Measurements from ENCODE around the gene FZD7.
A peak's percentile ranks its signal among the peaks of the same experiment; 100 is the strongest.

The FZD7 gene

DNA sequence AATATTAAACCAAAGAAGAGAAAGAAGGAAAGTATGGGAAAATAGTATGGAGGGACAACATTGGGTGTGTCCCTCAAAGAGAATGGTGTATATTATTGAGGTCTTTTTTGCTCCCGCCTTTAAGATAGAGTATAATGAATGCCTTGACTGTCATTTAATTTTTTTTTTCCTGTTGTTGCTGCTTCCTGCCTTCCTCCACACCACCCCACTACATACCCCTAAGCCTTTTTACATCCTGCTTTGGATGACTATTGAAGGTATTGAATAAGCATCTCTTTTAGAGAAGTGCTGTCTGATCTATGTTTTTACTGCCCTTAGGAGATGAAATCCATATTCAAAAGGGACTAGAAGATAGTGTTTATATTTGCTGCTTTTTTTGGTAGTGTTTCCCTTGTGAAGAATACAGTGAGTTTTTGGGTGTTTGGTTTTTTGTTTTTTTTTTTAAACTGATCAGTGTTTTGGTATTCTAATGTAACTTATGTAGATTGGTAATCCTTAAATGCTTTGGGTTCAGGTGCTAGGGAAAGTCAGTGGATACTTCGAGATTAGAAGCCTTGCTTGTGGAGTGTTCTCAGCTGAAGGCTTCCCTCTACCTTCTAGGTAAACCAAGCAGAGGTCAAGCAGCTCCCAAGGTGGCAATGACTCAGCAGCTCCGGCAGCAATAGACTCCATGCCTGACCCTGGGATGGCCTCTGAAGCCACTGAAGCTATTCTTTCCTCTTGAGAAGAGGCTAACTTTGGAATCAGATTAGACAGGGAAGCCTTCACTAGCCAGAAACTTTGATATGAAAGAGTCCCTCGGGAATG lies 5.0 kb downstream of the FZD7 start:
- no peak for DNase-seq

DNA sequence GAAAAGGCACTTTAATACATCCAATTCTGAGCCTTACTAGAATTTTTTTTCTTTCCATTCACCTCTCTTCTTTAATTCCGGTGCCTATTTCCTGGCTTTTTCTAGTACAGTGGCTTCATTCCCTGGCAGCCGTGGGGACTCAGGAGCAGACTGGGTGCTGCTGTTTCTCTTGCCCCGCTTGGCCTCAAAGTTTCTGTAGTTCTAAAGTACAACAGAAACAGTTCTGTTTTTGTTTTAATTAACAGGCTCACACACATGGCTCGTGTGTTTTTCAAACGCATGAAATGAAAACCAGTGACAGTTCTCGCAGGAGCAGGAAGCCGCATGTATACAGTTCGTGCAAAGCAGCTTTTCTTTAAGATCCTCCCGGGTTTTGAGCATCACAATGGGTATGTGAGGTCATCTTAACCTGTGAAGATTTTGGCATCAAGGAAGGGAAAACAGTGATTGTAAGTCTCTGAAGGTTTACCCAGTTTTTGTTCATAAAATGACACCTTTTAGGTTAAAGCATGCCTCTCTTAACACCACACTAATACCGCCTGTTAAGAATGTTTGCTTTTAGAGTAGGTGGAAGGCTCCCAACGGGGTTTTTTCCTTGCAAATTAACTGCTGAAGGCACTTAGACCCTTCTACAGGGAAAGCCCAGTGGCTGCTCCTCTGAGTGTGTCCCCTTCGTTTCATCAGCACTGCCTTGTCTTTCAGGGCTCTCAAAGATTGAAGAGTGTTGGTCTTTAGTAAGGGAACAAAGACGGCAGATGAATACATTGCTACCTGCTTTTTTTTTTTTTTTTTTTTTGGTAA lies 5.8 kb downstream of the FZD7 start:
- DNase-seq = no peak

DNA sequence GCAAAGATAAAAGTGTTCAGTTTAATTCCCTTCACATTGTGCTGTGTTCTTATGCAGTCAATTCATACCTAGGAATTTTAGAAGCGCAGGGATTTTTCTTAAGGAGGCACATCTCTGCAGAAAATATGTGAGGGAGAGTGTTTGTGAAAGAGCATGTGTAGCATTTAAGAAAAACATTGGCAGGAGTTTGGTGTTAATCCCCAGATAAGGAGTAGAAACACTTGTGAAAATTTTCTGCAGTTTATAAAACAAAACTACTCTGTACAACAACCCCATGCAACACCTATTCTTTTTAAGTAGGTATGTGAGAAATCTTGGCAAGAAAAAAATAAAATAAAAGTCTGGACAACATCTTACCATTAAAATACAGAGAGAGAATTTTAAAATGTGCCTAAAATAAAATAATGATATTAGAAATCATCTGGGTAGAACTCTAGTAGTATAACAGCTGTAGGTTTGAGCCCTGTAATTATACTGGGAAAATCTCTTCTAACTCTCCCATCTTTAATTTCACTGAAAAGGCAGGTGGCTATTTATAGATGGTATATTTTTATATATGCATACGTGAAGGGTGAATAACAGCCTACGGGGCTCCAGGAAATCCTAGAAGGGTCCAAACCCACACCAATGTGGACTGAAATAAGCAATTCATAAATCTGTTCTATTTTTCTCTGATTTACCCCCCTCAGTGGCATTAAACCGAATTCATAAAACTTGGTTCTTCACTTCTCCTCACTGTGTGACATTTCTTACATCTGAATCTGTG lies 6.6 kb downstream of the FZD7 start:
- no peak for DNase-seq

DNA sequence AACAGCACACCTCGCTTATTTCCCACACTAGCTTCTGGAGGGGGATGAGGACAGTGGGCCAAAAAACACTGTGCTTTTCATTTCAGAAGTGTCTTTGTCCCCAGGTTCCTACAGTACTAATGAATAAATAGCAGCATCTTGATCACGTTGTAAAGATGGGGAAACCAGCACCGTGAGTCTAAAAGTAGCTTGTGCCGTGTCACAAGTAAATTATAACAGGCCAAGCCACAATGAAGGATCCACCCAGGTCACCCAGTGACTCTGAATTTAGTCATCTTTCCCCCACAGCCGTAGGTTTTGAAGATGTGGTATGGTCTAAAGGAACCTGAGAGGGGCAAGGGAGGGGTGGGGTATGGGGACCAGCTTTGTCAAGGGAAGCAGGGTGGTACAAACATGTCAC lies 8.8 kb downstream of the FZD7 start:
- no peak for DNase-seq

DNA sequence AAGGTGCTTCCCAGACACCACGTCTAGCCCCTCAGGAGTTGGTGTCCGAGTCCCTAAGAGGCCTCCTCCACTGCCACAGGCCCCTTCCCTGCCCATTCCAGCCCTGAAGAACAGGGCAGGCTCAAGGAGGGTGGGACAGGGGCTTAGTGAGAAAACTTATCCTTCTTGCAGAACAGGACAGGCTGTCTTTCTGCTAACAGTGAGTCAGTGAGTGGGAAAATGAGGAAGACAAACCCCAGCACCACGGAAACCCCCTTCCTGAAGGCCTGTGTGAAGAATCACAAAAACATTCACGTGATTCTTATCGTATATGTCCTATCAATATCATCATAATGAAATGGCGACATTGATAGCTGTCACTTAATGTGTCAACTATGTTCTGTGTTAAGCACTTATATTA lies 9.8 kb downstream of the FZD7 start:
- DNase-seq = no peak

DNA sequence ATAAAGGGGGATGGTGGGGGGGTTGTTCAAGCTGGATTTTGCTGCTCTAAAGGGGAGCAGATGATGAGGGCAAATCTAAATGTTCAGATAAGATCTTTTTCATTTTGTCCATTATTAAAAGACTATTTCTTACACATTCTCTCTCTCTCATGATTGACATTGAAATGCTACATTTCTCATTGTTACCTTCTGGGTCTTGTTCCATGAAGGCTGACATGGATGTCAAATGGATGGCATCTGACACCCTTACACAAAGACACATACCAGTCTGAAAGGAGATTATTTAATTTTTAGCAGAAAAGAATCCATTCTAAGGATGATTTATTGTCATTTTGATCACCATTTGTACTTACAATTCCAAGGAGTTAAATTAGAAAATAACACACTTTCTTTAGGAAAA lies 11.1 kb downstream of the FZD7 start:
- no peak for DNase-seq

DNA sequence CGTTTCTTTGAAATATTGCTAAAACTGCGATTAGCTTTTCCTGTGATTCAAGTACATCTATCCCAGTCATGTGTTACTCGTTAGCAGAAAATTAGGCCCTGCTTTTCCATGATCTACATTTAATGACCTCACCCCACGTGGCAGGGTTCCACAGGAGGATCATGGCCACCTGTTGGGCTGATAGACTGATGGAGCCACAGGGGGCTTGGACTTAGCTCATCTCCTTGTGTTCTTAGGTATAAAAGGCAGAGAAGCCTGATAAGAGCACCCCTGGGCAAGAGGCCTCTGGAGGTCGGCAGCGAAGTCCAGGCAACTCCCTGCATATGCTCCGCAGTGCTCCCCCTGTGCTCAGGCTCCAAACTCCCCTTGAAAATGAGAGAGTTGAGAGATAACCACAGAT lies 12.9 kb downstream of the FZD7 start:
- no peak for DNase-seq

DNA sequence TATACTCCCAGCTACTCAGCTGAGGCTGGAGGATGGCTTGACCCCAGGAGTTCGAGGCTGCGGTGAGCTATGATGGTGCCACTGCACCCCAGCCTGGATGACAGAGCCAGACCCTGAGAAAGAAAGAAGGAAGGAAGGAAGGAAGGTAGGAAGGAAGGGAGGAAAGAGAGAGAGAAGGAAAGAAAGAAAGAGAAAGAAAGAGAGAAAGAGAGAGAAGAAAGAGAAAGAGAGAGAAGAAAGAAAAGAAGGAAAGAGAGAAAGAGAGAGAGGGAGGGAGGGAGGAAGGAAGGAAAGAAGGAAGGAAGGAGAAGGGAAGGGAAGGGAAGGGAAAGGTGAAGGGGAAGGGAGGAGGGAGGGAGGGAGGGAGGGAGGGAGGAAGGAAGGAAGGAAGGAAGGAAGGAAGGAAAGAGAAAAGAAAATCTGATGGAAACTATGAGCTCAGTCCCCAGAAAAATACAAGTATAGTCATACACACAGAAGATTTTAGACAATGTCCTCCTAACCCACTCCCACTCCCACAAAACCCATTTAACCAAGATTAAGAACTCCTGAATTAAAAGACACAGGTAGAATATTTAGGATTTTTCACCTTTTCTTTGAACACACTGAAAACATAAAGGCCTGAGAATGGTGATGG lies 15.6 kb downstream of the FZD7 start:
- no peak for DNase-seq

DNA sequence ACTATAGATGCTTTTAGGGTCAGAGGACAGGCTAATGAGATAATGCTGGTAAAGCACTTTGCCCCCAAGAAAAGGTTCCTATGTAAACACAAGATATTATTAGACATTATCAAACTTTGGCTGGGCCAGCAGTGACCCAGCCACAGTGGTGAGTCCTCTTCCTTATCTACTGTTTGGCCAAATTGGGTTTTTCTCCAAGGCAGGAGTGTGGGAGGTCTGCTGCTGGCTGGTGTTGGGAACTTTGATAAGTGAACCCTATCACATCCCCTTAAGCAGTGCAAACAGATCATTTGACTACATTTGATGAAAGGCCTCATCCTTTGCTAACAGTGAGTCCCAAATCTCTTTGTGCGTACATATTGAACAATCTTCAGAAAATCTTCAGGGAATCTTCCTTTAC lies 16.2 kb downstream of the FZD7 start:
- no peak for DNase-seq

DNA sequence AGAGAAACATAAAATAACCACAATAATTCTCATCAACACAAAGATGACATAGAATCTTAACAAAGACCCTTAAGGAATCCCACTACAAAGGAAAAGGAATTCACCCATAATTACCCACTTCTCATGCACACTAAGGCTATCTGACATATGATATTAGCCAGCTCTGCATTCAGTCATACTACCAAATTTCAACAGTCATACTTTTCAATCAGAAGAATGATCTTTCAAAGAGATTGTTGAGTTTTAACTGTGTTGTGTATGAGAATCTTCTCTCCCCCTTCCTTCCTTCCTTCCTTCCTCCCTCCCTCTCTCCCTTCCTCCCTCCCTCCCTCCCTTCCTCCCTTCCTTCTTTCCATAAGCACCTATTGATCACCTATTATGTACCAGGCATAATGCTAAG lies 17.0 kb downstream of the FZD7 start:
- DNase-seq = no peak

DNA sequence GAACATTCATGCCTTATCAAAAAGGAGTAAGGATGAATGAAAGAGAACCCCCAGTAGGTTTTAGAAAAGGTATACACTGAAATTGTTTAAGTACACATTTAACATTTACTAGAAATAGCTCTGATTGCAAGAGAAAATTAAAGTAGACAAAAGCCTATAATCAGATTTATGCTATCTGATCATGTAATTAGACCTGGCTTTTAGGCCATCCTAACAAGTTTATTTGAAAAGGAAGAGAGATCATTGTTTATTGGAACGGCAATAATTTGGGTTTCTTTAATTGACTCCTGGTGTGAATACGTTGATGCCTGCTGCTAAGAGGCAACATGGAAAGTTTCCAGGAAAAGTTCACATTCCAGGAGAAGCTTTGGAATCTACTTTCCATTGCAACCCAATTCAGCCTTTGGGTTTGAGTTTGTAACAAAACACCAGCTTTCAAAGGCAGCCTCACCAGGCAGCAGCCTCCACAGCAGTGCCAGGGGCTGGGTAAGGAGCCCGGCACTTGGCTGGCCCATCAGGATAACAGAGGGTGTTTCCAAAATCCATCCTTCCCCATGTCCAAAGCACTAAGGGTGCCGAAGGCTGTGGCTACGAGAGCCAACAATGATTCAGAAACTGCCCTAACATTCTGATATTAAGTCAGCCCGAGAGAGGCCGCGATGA lies 18.0 kb downstream of the FZD7 start:
- no peak for DNase-seq

DNA sequence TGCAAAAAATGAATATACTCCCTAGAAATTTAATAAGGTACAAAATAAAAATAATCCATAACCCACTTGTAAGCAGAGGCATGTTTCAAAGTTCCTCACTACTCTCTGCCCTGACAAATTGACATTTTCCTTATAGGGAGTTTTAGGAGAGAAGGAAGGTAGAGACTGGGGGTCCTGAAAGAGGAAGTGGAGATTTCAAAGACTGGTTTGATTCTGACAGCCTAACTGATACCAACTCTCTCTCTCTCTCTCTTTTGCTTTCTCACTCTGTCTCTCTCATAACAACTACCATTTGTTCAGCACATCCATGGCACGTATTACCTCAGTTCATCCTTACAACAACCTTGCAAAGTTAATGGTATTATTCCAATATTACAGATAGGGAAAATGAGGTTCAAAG lies 18.6 kb downstream of the FZD7 start:
- no peak for DNase-seq

DNA sequence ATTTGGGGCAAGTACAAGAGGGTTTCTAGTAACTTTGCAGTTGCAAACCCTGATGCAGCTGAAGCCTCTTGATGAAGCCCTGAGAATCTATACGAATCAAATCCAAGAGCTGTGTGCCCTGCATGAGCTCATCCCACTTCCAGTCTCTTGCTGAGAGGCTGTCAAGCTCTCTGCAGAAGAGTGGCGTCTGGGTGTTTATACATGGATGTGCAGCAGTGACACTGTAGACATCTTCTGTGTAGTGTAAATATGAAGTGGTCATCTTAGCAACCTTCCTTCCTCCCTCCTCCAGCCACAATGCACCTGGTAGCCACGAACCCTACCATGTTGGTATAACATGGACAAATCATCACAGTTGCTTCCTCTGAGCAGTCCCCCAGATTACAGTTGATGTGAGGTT lies 21.0 kb downstream of the FZD7 start:
- DNase-seq = no peak

DNA sequence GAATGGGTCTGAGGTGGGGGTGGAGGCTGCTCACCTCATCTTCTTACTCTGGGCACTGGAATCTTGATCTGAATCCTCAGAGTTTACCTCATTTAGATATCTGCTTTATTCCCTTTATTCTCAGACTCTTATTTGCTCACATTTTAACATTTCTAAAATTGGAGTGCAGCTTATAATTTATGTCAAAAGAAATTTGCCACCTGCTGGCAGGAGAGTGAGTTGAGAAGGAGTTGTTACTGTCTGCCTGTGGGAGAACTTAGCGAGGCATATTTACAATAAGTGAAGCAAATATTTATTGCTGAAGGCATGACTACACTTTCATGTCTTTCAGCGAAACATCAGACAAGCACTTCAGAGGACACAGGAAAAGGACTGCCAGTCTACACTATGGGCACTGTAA lies 23.0 kb downstream of the FZD7 start:
- DNase-seq = no peak

DNA sequence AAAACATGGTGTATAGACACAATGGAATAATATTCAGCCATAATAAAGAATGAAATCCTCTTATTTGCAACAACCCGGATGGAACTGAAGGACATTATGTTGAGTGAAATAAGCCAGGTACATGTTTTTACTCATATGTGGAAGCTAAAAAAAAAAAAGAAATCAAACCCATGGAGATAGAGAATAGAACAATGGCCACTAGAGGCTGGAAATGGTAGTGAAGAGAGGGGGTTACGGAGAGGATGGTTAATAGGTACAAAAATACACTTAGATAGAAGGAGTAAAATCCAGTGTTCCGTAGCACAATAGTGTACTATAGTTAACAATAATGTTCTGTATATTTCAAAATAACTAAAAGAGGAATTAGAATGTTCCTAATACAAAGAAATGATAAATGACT lies 26.6 kb downstream of the FZD7 start:
- DNase-seq = no peak

DNA sequence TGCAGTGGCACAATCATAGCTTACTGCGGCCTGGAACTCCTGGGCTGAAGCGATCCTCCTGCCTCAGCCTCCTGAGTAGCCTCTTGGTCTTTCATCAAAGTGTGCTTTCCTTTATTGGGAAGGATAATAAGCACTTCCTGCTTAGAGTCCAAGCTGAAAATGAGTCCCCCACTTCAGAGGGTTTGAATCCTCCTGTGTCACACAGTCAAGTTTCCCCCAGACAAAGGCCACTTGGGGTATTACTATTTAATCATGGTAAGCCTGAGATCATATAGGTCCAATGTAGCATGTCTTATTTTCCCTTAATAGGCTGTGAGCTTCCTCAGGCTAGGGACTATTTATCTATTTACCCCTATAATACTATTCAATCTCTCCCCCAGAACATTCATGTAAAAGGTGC lies 28.0 kb downstream of the FZD7 start:
- no peak for DNase-seq

DNA sequence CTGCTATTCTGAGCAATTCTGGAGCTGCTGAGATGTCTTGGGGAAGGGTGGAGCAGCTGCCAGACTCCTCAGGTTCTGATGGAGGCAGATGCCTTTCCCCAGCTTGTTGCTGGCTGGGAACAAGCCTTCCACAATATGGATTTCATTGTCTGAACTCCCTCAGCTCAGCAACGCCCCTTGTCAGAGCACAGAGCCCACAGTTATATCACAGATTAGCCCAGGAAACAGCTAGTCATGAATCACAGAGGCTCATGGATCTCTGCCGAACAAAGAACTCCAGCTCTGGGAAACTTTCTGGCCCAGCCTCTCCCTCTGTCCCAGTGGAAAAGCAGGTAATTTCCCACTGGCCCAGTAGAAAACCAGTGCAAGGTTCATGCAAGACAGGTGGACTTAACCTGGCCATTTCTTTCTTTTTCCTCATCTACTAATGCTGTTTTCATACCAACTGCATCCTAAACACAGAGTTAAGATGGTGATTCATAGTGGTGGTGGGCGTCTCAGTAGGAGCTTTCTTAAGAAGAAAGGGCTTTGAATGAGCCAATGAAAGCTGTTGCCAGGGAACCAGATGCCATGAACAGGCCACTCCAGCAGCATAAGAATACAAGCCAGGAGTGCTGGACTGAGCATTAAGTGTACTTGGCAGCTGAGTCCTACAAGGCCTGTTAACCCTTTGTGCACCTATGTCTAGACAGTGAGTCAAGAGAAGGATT lies 30.7 kb downstream of the FZD7 start:
- peak; percentile 5 for DNase-seq

DNA sequence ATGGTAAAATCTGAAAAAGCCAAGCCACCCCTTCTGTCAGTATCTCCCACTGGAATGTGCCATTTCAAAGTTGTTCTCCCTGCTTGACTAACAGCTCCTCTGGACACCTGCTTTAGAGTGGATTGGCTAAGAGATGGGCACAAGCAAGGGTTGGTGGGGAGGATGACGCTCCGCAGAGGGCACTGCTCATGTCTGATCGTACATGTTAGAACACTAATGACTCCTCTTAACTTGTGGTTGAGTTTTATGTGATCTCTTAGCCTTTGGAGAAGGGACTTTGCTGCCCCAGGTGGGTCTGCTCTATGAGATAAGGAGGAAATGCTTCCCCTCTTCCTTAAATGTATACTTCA lies 31.2 kb downstream of the FZD7 start:
- DNase-seq = no peak

DNA sequence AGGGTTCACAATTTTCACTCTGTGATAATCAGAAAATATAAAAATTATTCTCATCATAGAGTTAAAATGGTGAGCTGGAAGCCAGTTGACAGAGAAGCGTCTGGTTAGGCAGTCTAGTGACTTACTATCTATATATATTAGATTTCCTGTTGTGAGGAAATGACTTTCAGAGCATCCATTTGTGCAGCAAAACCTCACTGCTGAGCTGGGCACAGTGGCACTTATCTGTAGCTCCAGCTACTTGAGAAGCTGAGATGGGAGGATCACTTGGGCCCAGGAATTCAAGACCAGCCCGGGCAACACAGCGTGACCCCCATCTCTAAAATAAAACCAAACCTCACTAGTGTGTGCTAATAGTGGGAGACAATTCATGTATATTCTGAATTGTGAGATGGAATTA lies 32.2 kb downstream of the FZD7 start:
- DNase-seq = no peak

DNA sequence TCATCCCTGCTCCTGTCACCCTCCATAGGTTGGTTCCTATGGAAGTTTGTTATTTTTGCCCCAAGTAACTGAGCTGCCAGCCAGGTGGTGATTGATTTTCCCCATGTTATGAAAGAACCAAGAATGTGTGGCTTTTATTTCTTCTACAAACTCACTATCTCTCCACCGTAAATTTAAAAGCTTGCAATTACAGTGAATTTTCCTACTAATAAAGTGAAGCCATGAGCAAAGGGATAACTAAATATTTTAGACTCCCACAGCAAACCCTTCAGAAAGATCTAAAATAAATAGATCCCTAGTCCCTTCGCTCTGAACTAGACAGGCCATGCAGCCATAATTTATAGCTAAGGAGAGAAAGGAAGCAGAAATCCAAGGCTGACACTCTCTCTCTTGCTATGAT lies 33.2 kb downstream of the FZD7 start:
- DNase-seq = no peak

DNA sequence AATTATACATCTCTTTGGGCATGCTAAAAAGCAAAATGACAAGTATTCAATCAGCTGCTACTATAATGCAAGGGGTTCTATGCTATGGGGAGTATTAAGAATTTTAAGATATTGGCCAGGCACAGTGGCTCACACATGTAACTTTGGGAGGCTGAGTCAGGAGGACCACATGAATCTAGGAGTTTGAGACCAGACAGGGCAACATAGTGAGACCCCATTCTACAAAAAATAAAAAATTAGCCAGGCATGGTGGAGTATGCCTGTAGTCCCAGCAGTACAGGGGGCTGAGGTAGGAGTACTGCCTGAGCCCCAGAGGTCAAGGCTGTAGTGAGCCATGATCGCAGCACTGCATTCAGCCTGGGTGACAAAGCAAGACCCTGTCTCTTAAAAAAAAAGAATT lies 33.9 kb downstream of the FZD7 start:
- DNase-seq = no peak

Measured in stimulated activated CD4-positive, alpha-beta T cell treated with anti-CD3 and anti-CD28 coated beads, Interleukin-4, amount 100 ng/mL, for 24 hours (primary cell).